HG02943 (cell line): Measurements from ENCODE around the gene PLCB4.

Experiments used
- ATAC-seq: cut with Tn5 transposase; IDR thresholded peaks from one replicate; pipeline ENCODE4 v1.9.1; 2021; ENCODE audit warnings: mild to moderate bottlenecking, low read depth, moderate library complexity; ENCODE audit not compliant: unreplicated experiment

The PLCB4 gene

DNA sequence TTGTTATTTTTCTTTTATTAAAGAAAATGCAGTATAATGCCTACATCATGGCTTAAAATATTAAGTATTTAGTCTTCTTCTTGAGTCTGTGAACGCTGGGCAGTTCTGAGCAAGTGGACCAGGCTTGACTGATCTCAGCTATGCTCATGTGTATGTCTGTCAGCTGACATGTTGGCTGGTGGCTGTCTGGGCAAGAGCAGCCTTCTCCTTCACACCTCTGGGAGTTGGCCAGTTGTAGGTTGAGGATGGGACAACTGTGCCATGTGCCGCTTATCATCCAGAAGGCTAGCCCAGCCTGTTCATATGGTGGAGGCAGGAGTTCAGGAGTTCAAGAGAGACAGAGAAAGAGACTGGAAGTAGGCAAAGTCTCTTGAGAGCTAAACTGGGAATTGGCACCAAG, 175.9 kb downstream of the PLCB4 start:
- no peak for ATAC-seq

DNA sequence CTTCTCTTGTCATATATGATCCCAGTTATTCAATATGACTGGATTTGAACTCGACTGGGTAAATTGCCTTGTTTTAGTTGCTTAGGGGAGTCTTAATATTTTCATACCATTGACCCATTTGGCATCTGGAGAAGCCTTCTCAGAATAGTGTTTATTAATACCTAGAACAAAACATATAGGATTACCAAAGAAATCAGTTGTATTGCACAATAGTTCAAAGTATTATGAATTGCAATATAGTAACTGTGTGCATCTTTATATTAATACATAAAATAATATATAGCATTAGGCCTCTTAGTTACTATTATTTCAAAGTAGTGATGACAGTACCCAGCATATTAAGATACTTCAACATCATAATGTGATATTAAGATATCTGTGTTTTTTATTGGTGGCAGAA, 177.8 kb downstream of the PLCB4 start:
- ATAC-seq = no peak

DNA sequence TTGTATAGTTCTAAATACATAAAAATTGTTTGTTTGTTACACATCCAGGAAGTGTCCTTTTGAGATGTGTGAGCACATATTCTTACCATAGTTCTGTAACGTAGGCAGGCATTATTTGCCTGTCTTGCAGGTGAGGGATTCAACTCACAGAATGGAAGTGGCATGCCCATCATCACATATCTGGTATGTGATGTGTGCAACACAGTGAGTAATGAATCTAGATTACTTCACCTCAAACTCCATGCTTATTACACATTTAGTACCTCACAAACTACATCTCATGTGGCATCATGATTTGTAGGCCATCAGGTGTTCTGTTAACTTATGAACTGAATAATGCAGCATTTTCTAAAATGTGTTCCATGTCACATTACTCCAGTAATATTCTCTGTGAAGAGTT, 181.6 kb downstream of the PLCB4 start:
- no peak for ATAC-seq

DNA sequence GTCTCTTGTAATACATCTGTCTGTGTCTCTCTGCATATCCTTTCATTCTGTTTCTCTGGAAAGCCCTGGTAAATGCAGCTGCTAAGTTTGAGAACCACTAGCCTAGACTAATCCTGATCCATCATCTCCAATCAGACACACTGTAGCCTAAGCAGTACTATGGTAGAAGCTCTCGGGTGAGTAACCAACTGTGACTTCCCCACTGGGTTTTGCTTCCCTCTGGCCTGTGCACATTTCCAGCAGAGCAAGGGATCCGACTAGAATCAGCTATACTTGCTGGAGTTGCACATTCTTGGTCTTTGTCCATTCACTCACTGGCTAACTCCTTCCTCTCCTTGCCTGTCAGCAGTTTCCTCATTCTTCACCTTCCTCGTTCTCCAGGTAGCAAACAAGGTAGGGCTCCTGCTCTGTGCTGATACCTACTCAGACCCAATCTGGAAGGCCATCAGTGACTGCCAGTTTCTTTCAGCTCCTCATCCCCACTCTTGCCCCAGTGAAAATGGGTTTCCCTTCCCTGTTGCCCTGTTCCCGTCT, 184.2 kb downstream of the PLCB4 start:
- ATAC-seq = no peak

DNA sequence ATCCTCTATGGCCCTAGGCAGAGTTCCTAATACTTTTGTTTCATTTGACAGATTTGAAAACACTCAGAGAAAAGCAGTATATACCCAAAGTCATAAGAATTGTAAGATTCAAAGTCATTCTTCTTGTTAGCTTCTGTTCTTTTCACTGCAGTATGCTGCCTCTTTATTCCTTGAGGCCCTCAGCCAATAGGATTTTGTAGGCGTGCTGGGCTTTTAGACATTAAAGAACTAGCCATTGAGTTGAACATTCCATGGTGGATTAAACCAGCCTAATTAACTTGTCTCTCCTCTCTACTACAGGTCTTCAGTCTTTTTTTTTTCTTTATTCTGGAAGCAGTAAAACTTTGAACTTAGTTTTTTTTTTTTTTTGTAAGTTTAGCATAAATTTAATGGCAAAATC, 186.3 kb downstream of the PLCB4 start:
- no peak for ATAC-seq

DNA sequence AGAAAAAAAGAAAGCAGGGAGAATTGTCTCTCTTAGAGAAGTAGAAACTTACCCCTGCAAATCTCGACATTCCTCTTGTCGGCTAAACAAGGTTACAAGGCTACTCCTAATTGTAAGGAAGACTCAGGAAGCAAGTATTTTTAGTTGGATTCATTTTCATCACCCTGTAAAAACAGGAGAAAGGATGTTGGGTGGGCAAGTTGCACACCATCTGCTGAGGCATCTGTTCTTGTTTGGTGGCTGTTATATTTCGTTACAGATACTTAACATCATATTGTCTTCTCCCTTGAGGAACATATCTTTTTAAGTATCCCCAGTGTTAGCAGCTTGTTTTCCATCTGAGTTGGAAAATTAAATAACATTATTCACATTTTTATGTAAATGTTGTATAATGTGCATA, 187.5 kb downstream of the PLCB4 start:
- no peak for ATAC-seq

DNA sequence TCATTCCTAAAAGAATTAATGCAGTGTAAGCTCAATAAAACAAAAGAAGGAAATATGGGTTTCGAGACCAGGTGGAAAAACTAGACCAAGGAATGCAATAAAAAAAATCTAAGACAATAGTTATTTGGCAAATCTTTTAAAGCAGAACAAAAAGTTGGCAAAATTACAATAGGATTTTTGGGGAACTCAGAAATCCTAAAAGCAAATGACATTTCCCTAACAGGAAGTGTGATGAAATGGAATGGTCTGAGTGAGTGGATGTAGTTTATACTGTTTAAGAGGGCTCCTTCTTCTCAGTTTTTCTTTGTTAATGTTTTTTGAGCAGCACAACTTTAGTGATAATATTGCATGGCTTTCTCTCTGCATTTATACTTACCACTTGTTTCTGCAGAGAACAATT, 190.0 kb downstream of the PLCB4 start:
- no peak for ATAC-seq

DNA sequence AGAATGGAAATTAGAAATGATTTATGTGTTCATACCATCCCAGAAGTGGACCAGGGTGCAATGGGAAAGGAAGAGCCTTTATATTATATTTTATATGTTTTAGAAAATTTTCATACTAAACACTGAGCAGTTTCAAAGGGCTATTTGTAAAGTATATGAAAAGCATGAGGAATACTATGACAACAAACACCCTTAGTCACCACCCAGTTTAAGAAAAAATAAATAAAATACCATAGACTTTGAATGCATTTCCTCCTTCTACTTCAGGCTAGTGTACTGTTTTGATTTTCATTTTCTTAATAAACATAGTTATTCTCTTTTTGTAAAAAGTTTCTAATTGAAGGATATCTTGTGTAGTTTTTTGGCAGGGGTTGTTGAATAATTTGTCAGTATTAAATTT, 191.1 kb downstream of the PLCB4 start:
- no peak for ATAC-seq

DNA sequence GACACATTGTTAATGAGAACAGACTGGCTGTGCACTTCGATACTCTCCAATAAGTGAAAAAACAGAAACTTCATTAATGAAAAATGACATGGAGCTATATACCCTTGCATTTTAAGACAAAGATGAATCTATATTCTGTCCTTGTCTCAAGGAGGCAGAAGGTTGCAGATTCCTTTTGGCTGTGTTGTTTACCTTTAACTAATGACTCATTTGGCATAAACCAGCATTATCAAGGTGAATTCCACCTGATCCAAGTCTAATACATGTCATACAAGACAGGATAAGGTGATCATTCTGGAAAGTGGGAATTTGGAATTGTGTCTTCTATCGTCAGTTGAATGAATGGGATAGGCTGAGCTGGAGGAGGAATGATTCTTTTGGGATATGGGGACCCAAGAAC, 192.9 kb downstream of the PLCB4 start:
- no peak for ATAC-seq

DNA sequence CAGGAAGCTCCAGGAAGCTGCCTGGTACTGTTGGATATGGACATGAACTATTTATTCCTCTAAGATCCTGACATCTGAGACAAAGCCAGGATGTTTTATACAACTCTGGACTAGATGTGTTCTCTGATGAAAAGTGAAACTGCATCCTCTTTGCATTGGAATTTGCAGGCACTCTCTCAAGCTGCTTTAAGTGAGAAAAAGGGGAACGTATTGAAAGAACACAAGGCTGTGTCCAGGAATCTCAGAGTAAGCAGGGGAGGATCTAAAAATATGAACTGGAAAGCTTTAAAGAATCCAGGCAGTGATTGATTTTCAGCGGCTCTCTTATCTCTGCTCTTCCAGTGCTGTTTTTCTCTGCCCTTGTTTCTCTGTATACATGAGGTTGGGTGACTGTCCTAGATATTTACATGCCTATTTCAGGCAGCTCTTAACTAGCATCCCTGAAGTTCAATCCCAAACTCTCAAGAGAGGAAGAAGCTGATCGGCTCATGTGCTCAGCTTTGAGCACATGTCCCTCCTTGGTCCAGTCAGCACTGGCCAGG, 193.8 kb downstream of the PLCB4 start:
- ATAC-seq = no peak

DNA sequence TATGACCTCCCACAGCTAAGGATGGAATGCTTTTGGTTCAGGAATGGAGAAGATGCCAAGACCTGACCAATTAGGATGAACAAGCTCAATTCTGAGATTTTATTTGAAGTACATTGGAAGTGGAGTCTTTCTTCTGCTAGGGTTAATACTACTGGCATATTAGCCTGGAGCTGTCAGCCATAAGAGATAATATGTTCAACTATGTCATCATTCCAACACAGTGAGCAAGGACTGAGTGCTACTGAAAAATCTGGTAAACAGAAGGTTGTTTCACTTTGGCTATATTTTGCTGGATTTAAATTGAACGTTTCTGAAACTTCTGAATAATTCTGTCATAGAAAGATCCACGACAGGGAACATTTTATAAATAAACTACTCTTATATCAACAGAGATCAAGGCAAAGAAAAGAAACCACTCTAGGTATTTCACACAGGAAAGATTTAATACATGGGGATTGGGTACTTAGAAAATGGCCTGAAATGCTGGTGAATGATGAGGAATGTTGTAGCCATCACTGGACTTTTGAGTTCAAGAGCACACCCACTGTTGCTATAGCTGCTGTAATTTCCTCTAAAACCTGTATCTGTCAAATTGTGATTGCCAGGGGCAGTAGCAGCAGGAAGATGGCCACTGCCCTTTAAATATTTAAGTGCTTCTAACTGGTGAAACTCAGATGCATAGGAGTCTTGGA, 200.5 kb downstream of the PLCB4 start:
- ATAC-seq = no peak

DNA sequence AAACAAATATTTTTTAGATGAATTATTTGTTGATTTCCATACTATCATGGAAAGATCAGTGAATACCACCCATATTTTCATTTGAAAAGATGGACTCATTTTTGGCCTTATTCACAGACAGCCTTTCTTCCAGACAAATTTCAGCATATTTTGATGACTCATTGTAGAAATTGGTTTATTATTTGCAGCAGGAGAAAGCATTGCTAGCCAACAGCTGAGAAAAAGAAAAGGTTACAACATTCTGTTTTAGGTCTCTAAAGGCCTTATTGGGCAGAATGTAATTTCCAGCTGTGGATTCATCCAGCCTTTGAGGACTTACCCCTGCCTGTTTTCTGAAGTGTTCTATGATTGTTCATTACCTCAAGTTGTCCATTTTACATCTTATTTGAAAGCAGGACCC, 201.9 kb downstream of the PLCB4 start:
- no peak for ATAC-seq

DNA sequence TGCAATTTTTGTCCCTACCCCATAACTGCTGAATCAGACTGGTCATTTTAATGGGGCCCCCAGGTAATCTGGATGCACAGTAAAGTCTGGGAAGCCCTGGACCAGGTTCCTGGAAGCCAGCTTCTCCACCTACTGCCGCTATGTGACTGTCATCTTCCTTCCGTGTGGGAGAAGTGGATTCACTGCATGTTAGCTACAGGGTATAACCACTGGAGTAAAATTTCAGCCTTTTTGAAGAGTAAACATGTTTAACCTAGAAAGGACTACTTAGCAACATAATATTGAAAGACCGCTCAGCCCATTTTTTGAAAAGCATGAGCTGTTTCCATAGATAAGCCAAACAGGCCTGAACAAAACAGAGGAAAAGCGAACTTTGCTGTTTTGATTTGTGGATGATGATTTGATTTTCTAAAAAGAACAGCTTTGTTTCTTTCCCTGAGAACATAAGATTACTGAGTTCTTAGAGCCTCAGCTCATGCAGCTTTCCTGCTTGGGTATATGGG, 208.1 kb downstream of the PLCB4 start:
- ATAC-seq = no peak

DNA sequence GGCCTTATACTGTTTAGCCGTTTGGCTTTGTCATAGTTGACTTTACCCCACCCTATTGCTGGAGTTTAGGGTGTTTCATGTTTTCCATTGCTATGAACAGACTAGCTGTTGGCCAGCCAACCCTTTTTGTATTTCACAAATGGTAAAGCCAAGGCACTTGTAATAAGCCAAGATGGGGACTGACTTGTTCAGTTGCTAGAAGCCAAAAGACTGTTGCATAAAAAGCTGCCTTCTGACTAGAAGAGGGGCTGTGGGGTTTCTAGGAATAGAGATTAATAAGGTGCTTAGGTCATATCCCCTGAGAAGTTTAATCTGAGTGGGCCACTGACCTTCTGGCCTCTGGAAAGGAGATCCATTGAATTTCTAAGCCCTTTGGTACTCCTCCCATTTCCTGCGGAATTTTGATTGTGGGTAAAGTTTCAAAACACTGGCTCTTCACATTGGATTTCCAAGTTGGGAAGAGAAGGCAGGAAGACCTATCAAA, 211.1 kb downstream of the PLCB4 start:
- no peak for ATAC-seq

DNA sequence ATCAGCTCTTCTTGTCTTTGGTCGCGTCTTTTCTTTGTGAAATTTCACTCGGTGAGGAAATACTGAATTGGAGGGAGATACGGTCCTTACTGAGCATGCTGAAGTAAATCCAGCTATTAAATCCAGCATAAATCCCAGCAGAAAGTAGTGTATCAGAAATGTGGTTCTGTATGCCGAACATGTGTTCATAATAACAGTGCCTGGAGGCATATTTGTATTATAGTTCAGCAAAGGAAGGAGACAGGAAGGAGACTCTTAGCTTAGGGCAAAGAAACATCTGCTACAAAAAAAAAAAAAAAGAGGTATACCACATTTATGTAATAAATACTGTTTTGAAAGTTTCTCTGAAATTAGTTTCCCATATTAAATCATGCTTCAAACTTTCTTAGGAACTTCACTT, 211.8 kb downstream of the PLCB4 start:
- ATAC-seq = no peak

DNA sequence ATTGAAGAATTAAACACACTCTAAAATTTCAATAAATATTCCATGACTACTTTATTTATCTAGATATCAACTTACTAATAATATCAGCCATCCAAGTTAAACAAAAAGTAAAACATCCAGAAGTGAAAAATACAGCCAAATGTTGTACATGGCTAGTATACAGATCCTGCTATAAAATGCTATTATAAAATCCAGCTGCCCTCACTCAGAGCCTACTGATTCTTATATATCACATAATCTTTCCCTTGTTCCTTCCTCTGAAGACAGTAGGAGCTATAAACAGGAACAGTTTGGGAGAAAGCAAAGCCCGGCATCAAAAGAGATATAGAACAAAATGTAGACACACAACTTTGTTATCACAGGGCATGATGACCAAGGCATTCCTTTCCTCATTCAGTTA, 212.9 kb downstream of the PLCB4 start:
- ATAC-seq = no peak

DNA sequence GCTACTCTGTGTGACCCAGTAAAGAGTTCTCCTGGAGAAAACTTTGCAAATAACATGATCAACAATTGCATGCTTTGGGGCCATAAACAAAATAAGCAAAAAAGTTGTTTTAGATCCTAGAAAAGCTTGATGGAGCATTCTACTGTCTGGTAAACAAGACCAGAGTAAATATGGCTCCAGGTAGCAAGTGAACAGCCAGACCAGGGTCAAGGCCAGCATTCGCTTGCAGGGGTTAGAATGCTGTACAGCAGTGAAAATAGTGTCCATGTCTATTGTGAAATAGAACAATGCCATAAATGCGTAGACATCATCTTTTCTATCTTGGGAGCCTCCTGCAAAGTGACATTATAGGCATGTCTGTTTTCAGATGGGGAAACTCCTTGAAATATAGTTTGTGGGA, 216.7 kb downstream of the PLCB4 start:
- ATAC-seq = no peak

DNA sequence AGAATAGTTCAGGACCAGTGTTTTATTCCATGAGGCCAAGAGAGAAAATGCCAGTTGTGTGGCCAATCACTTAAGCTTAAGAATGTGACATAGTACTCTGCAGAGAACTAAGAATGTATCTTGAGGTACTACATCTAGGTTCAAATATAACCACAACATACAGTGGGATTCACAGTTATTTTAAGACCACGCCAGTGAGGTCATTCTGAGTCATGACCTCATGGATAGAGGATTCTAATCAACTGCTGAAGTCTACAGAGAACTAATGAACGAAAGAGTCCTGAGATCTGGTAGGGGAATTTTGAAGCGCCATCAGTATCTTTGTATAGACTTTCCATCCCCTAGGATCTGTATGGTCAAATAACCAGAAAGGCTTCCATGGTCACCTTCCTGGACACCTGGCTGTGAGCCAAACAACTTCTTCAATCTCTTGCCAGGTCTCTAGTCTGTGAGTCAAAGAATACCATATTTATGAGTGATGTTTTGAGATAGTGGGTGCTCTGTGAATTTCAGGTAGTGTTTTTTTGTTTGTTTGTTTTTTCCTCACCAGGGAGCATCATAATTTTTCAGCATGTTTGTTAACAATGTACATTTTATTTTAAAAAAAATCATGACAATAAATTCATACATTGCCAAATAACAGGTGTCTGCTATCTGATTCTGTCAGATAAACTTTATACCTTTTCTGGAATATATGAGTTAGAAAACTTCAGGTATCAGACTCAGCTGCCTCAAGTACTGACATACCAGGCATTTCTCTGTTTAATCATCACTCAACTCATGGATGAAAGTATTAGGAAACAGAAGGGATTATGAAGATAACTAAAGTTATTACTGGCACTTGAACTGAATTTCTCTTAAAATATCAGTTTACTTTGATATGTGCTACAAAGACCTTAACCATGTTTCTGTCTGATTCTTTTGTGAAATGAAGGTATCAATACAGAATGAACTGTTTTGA, 217.9 kb downstream of the PLCB4 start:
- ATAC-seq = no peak

DNA sequence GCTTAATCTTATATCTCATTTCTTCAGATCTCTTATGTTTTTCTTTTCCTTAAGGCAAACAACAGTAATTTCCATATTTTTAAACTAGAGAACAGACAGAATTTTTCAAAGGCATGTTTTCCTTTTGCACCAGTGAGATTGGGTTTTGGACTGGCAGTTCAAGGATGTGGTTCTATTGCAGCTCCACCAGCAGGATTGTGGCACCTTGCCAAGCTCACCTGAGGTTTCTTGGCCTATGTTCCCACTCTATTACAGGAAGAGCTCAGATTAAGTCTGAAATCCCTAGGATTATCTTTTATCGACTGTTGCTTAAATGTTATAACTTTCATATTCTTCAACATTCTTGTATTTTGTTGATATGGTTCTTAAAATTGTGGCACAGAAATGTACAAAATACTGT, 218.9 kb downstream of the PLCB4 start:
- no peak for ATAC-seq

DNA sequence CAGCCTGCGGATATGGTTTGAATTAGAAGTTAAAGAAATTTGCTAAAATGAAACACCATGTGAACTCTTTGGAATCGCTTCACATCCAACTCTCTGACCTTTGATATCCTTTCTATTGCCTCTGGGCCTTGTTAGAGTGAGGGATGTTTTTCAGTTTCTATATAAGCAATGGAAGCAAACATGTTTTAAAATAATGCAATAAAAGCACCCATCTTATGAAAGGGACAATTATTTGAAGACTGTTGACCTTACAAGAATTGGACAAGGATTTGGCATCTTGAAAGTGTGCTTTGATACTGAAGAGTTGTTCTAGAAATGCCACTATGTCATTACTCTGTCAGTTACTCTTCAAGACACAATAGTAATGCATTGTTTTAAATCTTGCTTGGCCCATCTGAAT, 221.4 kb downstream of the PLCB4 start:
- ATAC-seq = no peak

DNA sequence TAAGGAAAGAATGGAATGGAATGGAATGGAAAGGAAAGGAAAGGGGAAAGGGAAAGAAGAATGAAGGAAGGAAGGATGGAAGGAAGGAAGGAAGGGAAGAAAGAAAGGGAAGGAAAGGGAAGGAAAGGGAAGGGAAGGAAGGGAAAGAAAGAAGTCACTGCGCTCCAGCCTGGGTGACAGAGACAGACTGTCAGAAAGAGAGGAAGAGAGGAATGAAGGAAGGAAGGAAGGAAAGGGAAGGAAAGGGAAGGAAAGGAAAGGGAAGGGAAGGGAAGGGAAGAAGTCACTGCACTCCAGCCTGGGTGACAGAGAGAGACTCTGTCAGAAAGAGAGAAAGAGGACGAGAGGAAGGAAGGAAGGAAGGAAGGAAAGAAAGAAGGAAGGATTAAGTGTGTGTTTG, 224.3 kb downstream of the PLCB4 start:
- no peak for ATAC-seq
